Mesendoderm (in vitro differentiated cells): ENCODE data around the gene PTGFRN.

Source experiments
- DNase-seq: peaks from one replicate; pipeline ENCODE4 v3.0.0; 2013
- H2AK5ac ChIP-seq: 2 replicates; pipeline ENCODE4 v1.6.1; 2013; ENCODE audit warnings: low read length, inconsistent platforms
- H2BK120ac ChIP-seq: 2 replicates; pipeline ENCODE4 v1.6.1; 2013; ENCODE audit warnings: low read depth, mild to moderate bottlenecking, low read length, moderate library complexity, mixed read lengths
- H2BK15ac ChIP-seq: replicated peaks from 2 replicates; pipeline ENCODE4 v1.6.1; 2013; ENCODE audit warnings: low read depth, mild to moderate bottlenecking, moderate library complexity
- H2BK5ac ChIP-seq: 2 replicates; pipeline ENCODE4 v1.6.1; 2013; ENCODE audit warnings: low read length, inconsistent platforms
- H3K18ac ChIP-seq: 2 replicates; pipeline ENCODE4 v1.6.1; 2013; ENCODE audit warnings: mild to moderate bottlenecking, low read length, mixed read lengths
- H3K23ac ChIP-seq: one replicate; pipeline ENCODE4 v1.6.1; 2013; ENCODE audit warnings: low read length
- H3K27ac ChIP-seq: 2 replicates; pipeline ENCODE4 v1.5.1; 2013; ENCODE audit warnings: low read depth, mild to moderate bottlenecking, inconsistent platforms, low read length, moderate library complexity
- H3K27me3 ChIP-seq: 2 replicates; pipeline ENCODE4 v1.6.1; 2013; ENCODE audit warnings: low read length, control low read depth, mild to moderate bottlenecking, inconsistent platforms; ENCODE audit not compliant: insufficient read depth, poor library complexity
- H3K36me3 ChIP-seq: 2 replicates; pipeline ENCODE4 v1.6.1; 2013; ENCODE audit warnings: low read length, inconsistent platforms; ENCODE audit not compliant: control insufficient read depth, insufficient read depth
- H3K4ac ChIP-seq: one replicate; pipeline ENCODE4 v1.6.1; 2013; ENCODE audit warnings: low read depth, mild to moderate bottlenecking, low read length, moderate library complexity
- H3K4me1 ChIP-seq: 2 replicates; pipeline ENCODE4 v1.6.1; 2013; ENCODE audit warnings: low read depth, low read length, inconsistent platforms; ENCODE audit not compliant: control insufficient read depth
- H3K4me2 ChIP-seq: 2 replicates; pipeline ENCODE4 v1.6.1; 2013; ENCODE audit warnings: low read length
- H3K4me3 ChIP-seq: 2 replicates; pipeline ENCODE4 v1.5.1; 2013; ENCODE audit warnings: mild to moderate bottlenecking, low read length
- H3K56ac ChIP-seq: one replicate; pipeline ENCODE4 v1.6.1; 2013; ENCODE audit warnings: low read length
- H3K79me1 ChIP-seq: 2 replicates; pipeline ENCODE4 v1.6.1; 2013; ENCODE audit warnings: low read length, inconsistent platforms
- H3K79me2 ChIP-seq: 2 replicates; pipeline ENCODE4 v1.6.1; 2013; ENCODE audit warnings: mild to moderate bottlenecking, low read length; ENCODE audit not compliant: control insufficient read depth, insufficient read depth
- H3K9ac ChIP-seq: 2 replicates; pipeline ENCODE4 v1.6.1; 2013; ENCODE audit warnings: low read length, inconsistent platforms
- H4K5ac ChIP-seq: one replicate; pipeline ENCODE4 v1.6.1; 2013; ENCODE audit warnings: low read length
- H4K8ac ChIP-seq: one replicate; pipeline ENCODE4 v1.6.1; 2013; ENCODE audit warnings: low read depth, mild to moderate bottlenecking, control low read depth, low read length, moderate library complexity
- WGBS: extraction: QIAGEN DNeasy Blood & Tissue Kit; methylation state at CpG from one replicate; pipeline ENCODE4 v1.1.7; 2013; ENCODE audit warnings: low lambda C conversion rate, missing lambda C conversion rate; ENCODE audit not compliant: insufficient coverage; ENCODE audit errors: extremely low coverage; 5-methylcytosine and 5-hydroxymethylcytosine counted together

The PTGFRN gene

GRCh38 chr1:116868385-116868784 lies 41.3 kb upstream of the PTGFRN start:
- H3K9ac ChIP-seq: no peak overlapping the region
- no peak overlapping the region for H4K8ac ChIP-seq
- no peak overlapping the region for H2AK5ac ChIP-seq
- no peak overlapping the region for H3K23ac ChIP-seq
- H3K56ac ChIP-seq: no peak overlapping the region
- H3K4me3 ChIP-seq: no peak overlapping the region
- DNase-seq: no peak
- H3K4ac ChIP-seq: no peak overlapping the region
- no CpG with 5 or more reads among the region's 3 CpGs for WGBS
- no peaks in the 10 kb centered on the region for H3K4me1 ChIP-seq
- H3K36me3 ChIP-seq: no peaks in the 10 kb centered on the region
- peak overlapping the region; percentile 11 for H3K18ac ChIP-seq
- H3K79me1 ChIP-seq: no peaks in the 10 kb centered on the region
- no peaks in the 10 kb centered on the region for H3K79me2 ChIP-seq
- H3K27ac ChIP-seq: peak overlapping the region; percentile 14
- no peak overlapping the region for H3K4me2 ChIP-seq
- H2BK15ac ChIP-seq: no peak overlapping the region
- H3K27me3 ChIP-seq: no peaks in the 10 kb centered on the region
- no peak overlapping the region for H2BK120ac ChIP-seq
- H4K5ac ChIP-seq: no peak overlapping the region
- no peak overlapping the region for H2BK5ac ChIP-seq

DNA sequence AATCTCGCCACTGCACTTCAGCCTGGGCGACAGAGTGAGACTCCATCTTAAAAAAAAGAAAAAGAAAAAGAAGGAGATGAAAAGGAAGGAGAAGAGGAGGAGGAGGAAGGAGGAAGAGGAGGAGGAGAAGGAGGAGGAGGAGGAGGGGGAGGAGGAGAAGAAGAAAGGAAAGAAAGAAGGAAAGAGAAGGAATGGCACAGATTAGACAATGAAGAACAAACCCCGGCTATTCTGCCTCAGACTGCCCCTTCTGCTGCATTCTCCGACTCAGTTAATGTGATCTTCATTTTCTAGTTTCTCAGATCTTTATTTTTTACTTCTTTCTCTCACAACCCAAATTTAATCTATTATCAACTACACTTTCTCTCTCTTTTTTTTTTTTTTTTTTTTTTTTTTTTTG lies 40.1 kb upstream of the PTGFRN start:
- H2BK120ac ChIP-seq: no peak overlapping the region
- H3K4me1 ChIP-seq: no peaks in the 10 kb centered on the region
- H3K9ac ChIP-seq: no peak overlapping the region
- H3K18ac ChIP-seq: no peak overlapping the region
- no peak overlapping the region for H2BK5ac ChIP-seq
- no peak overlapping the region for H4K5ac ChIP-seq
- no peak overlapping the region for H2BK15ac ChIP-seq
- H3K23ac ChIP-seq: no peak overlapping the region
- no peaks in the 10 kb centered on the region for H3K79me1 ChIP-seq
- H3K4ac ChIP-seq: no peak overlapping the region
- H3K27ac ChIP-seq: no peak overlapping the region
- H3K36me3 ChIP-seq: no peaks in the 10 kb centered on the region
- no peak overlapping the region for H3K4me3 ChIP-seq
- no peaks in the 10 kb centered on the region for H3K27me3 ChIP-seq
- H3K56ac ChIP-seq: no peak overlapping the region
- no peak overlapping the region for H2AK5ac ChIP-seq
- no CpG with 5 or more reads among the region's 4 CpGs for WGBS
- H3K79me2 ChIP-seq: no peaks in the 10 kb centered on the region
- H4K8ac ChIP-seq: no peak overlapping the region
- H3K4me2 ChIP-seq: no peak overlapping the region
- DNase-seq: no peak

DNA sequence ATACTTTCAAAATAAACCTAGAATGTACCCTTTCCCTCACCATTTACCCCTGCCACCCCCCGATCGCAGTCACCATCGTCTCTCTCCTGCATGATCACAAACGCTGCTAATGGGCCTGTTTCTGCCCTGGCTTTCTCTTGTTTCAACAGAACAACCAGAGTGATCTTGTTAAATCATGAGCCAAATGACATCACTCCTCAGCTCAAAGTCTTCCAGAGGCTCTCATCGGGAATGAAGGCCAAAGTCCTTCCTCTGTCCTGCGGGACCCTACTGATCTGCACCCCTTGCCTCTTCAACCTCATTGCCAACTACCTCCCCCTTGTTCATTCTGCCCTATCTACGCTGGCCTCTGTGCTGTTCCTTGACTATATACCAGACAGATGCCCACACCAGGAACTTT lies 39.4 kb upstream of the PTGFRN start:
- H3K23ac ChIP-seq: no peak overlapping the region
- no peaks in the 10 kb centered on the region for H3K36me3 ChIP-seq
- no peak overlapping the region for H4K8ac ChIP-seq
- H2BK5ac ChIP-seq: no peak overlapping the region
- no CpG with 5 or more reads among the region's 7 CpGs for WGBS
- H3K56ac ChIP-seq: no peak overlapping the region
- H4K5ac ChIP-seq: no peak overlapping the region
- H2BK15ac ChIP-seq: no peak overlapping the region
- no peak overlapping the region for H3K9ac ChIP-seq
- H2BK120ac ChIP-seq: no peak overlapping the region
- no peaks in the 10 kb centered on the region for H3K4me1 ChIP-seq
- H3K79me2 ChIP-seq: no peaks in the 10 kb centered on the region
- no peak overlapping the region for H3K4ac ChIP-seq
- H3K27ac ChIP-seq: no peak overlapping the region
- no peak overlapping the region for H3K4me2 ChIP-seq
- no peak overlapping the region for H3K18ac ChIP-seq
- no peak overlapping the region for H3K4me3 ChIP-seq
- no peaks in the 10 kb centered on the region for H3K79me1 ChIP-seq
- H2AK5ac ChIP-seq: no peak overlapping the region
- H3K27me3 ChIP-seq: no peaks in the 10 kb centered on the region
- no peak for DNase-seq

GRCh38 chr1:116871779-116872146 lies 38.0 kb upstream of the PTGFRN start:
- Histone ChIP-seq H4K8ac (no peak overlapping the region), H3K56ac (no peak overlapping the region), H3K4me3 (no peak overlapping the region), H3K9ac (no peak overlapping the region), H3K27ac (no peak overlapping the region), H3K4ac (no peak overlapping the region), H3K4me1 (no peaks in the 10 kb centered on the region), H3K4me2 (no peak overlapping the region), H3K18ac (no peak overlapping the region), H3K79me2 (no peaks in the 10 kb centered on the region), H3K23ac (no peak overlapping the region), H3K27me3 (no peaks in the 10 kb centered on the region), H2AK5ac (no peak overlapping the region), H3K79me1 (no peaks in the 10 kb centered on the region), H4K5ac (no peak overlapping the region), H3K36me3 (no peaks in the 10 kb centered on the region), H2BK120ac (no peak overlapping the region), H2BK5ac (no peak overlapping the region), H2BK15ac (no peak overlapping the region)
- no CpG with 5 or more reads among the region's 4 CpGs for WGBS
- DNase-seq: no peak

DNA sequence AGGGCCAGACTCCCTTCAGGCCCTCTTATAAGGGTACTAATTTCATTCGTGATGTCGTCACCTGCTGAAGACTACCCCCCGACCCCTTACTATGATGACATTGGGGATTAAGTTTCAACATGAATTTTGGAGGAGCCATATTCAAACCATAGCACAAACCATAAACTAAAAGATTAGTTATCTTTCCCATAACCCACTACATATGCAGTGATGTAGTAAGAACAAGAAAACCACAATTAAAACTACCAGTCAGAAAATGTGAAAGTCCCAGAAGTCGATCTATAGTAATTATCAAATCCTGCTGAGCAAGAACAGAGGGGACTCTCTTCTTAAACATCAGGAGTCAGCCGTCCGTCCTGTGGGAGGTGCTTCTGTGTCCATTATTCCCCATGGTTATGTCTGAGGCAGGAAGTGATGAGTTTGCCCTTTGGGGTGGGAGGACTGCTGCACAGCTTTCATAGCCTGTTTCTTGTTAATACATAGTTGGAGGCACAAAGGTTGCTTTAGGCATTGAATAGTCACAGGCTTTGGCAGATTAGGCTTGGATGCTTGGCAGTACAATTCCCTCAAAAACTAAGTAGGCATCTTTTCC lies 35.9 kb upstream of the PTGFRN start:
- Histone ChIP-seq H3K18ac (no peak overlapping the region), H3K4me1 (peaks cover 5% of the 10 kb centered on the region)
- no CpG with 5 or more reads among the region's 6 CpGs for WGBS

GRCh38 chr1:116874733-116875249 lies 34.9 kb upstream of the PTGFRN start:
- Histone ChIP-seq H2BK5ac (no peak overlapping the region), H3K23ac (no peak overlapping the region), H3K4ac (no peak overlapping the region), H4K8ac (no peak overlapping the region), H3K4me2 (no peak overlapping the region), H3K79me2 (no peaks in the 10 kb centered on the region), H3K9ac (no peak overlapping the region), H3K18ac (peak overlapping the region; percentile 8), H3K27me3 (no peaks in the 10 kb centered on the region), H3K27ac (no peak overlapping the region), H3K79me1 (no peaks in the 10 kb centered on the region), H4K5ac (no peak overlapping the region), H3K4me3 (no peak overlapping the region), H2AK5ac (no peak overlapping the region), H2BK120ac (no peak overlapping the region), H2BK15ac (no peak overlapping the region), H3K36me3 (no peaks in the 10 kb centered on the region), H3K4me1 (peaks cover 10% of the 10 kb centered on the region), H3K56ac (no peak overlapping the region)
- DNase-seq: no peak
- no CpG with 5 or more reads among the region's 6 CpGs for WGBS

More for the DNA sequence above, 35.9 kb upstream of the PTGFRN start:
- Histone ChIP-seq H3K9ac (no peak overlapping the region), H3K23ac (no peak overlapping the region), H3K27ac (no peak overlapping the region), H3K4me3 (no peak overlapping the region), H3K27me3 (no peaks in the 10 kb centered on the region), H3K36me3 (no peaks in the 10 kb centered on the region), H3K79me2 (no peaks in the 10 kb centered on the region), H3K4ac (no peak overlapping the region), H3K4me2 (no peak overlapping the region), H4K5ac (no peak overlapping the region), H2BK120ac (no peak overlapping the region), H3K79me1 (no peaks in the 10 kb centered on the region), H2AK5ac (no peak overlapping the region), H3K56ac (no peak overlapping the region), H2BK15ac (no peak overlapping the region), H2BK5ac (no peak overlapping the region), H4K8ac (no peak overlapping the region)
- no peak for DNase-seq
